HFFc6 (cell line): ENCODE data around the gene DSTN. TPM values are rescaled to one million over a fixed set of nuclear protein-coding genes. Genes with fewer than 3 reads are reported as not detected.

Experiments used
- DNase-seq: peaks from one replicate; pipeline ENCODE4 v3.0.0-alpha.2; 2018
- H3K27ac Mint-ChIP-seq: 2 replicates; pipeline ENCODE4 v1.8.0; 2020; ENCODE audit warnings: mild to moderate bottlenecking, mixed read lengths
- H3K27me3 Mint-ChIP-seq: 2 replicates; pipeline ENCODE4 v1.8.0; 2021; ENCODE audit warnings: mild to moderate bottlenecking, moderate library complexity, mixed read lengths; ENCODE audit not compliant: insufficient read depth
- H3K36me3 Mint-ChIP-seq: 2 replicates; pipeline ENCODE4 v1.8.0; 2021; ENCODE audit warnings: low read depth, mixed read lengths
- H3K4me1 Mint-ChIP-seq: 2 replicates; pipeline ENCODE4 v1.8.0; 2020; ENCODE audit warnings: low read depth, mixed read lengths
- H3K4me3 Mint-ChIP-seq: 2 replicates; pipeline ENCODE4 v1.8.0; 2020; ENCODE audit warnings: mild to moderate bottlenecking, moderate library complexity, mixed read lengths
- H3K9me3 Mint-ChIP-seq: 2 replicates; pipeline ENCODE4 v1.8.0; 2020; ENCODE audit warnings: mild to moderate bottlenecking, mixed read lengths
- total RNA-seq, 6 experiments: library from RNA; stranded (reverse); fragmentation: NEBNext Ultra II Directional; extraction: Animal tissue kit (Norgen Biotek cat#: 25700); gene quantifications; 2 replicates in 1 of 6; 3 replicates in 5 of 6; pipeline ENCODE4 v1.2.3, GENCODE V29; 2021
- TF ChIP-seq, protein P1 (sequence below): fragments of 200-600 bp; sonication (generic); IDR thresholded peaks from 2 replicates; pipeline ENCODE4 v1.5.0; 2021; ENCODE audit warnings: antibody characterized with exemption, mild to moderate bottlenecking

Gene DSTN
- total RNA-seq, 6 experiments from 2014 or later = 497 to 624 (median 521) TPM

DNA sequence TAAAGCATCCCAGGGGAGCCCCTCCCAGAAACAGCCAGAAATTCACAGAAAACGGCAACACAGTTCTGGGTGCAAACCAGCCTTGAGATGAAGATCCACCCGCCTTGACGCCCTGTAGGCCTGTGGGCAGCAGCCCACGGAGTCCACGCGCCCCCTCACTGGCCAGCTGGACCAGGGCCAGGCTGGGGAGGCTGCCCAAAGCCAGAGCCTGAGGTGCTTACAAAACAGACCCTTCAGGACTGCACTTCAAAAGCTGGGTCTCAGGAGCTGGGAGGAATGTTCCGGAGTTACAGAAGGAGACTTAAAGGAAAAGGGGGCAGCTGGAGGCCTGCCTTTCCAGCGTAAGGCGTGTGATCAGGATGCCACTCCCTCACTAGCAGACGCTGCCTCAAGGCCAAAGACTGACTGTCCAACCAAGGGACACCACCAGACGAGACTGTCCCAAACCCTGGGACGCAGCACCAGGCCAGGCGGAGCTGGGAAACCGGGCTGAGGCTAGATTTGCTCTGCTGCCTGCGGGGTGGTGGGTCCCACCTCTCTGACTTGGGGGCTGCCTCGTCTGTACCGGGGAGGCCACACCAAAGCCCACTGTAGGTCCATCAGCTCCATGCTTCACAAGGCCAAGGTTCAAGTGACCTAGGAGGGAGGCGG is 64.1 kb downstream of the DSTN start:
- Mint-ChIP-seq H3K36me3 (peaks cover 30% of the 10 kb centered on the region), H3K4me3 (no peak overlapping the region), H3K27ac (no peak overlapping the region), H3K4me1 (no peaks in the 10 kb centered on the region), H3K27me3 (peaks cover 6% of the 10 kb centered on the region), H3K9me3 (no peaks in the 10 kb centered on the region)
- DNase-seq = no peak
- TF ChIP-seq, protein P1, sequence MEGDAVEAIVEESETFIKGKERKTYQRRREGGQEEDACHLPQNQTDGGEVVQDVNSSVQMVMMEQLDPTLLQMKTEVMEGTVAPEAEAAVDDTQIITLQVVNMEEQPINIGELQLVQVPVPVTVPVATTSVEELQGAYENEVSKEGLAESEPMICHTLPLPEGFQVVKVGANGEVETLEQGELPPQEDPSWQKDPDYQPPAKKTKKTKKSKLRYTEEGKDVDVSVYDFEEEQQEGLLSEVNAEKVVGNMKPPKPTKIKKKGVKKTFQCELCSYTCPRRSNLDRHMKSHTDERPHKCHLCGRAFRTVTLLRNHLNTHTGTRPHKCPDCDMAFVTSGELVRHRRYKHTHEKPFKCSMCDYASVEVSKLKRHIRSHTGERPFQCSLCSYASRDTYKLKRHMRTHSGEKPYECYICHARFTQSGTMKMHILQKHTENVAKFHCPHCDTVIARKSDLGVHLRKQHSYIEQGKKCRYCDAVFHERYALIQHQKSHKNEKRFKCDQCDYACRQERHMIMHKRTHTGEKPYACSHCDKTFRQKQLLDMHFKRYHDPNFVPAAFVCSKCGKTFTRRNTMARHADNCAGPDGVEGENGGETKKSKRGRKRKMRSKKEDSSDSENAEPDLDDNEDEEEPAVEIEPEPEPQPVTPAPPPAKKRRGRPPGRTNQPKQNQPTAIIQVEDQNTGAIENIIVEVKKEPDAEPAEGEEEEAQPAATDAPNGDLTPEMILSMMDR = no peak

- DNase-seq = no peak
- Mint-ChIP-seq H3K4me1 (no peaks in the 10 kb centered on the region), H3K4me3 (no peak overlapping the region), H3K36me3 (peaks cover 31% of the 10 kb centered on the region), H3K27me3 (peaks cover 6% of the 10 kb centered on the region), H3K27ac (no peak overlapping the region), H3K9me3 (no peaks in the 10 kb centered on the region)
- TF ChIP-seq, protein P1 = no peak
These were observed 64.9 kb downstream of the DSTN start for GRCh38 chr20:17634661-17635331.

GRCh38 chr20:17635332-17636244 is 65.7 kb downstream of the DSTN start:
- no peaks in the 10 kb centered on the region for H3K9me3 Mint-ChIP-seq
- peaks cover 6% of the 10 kb centered on the region for H3K27me3 Mint-ChIP-seq
- H3K36me3 Mint-ChIP-seq = peaks cover 31% of the 10 kb centered on the region
- DNase-seq = no peak
- TF ChIP-seq, protein P1 = no peak
- no peak overlapping the region for H3K4me3 Mint-ChIP-seq
- H3K27ac Mint-ChIP-seq = peak overlapping the region; percentile 74
- H3K4me1 Mint-ChIP-seq = no peaks in the 10 kb centered on the region

DNA sequence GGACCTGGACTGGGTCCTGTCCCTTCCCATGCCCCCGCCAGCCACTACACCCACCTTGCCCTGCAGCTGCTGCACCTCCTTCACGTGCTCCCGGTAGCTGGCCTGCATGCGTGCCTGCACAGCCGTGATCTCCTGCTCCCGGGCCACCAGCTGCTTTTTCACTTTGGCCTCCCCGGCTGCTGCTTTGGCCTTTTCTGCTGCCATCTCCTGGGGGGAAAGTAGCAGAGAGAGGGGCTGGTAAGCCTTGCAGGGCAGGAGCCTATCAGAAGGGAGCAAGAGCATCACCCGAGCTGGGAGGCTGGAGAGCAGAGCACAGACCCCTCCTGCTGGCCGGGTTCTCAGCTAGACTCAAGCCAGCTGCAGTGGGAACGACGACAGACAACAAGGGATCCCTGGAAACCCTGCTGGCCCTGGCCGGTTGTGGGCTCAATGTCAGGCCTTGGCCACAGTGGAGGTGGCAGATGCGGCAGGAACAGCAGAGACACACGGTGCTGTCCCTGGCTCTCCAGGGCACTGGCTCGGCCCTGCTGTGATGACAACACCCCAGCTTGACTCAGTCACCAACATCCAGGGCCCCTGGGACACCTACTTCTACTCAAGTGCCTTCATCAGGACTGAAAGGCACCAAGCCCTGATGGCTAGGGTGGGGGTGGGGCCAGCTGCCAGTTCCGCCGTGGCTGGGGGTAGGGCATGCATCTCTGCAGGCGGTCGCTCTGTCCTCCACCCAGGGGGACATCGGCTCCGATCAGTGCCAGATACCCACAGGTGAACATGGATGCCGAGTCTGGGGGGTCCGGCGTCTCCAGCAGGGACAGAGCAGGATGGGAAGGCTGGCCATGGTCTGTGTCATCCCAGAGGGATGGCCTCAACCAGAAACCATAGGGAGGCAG is 66.9 kb downstream of the DSTN start:
- no peaks in the 10 kb centered on the region for H3K4me1 Mint-ChIP-seq
- no peaks in the 10 kb centered on the region for H3K9me3 Mint-ChIP-seq
- TF ChIP-seq, protein P1 = no peak
- no peak overlapping the region; the same call in 1 of the 2 replicates for H3K27ac Mint-ChIP-seq
- peaks cover 28% of the 10 kb centered on the region for H3K36me3 Mint-ChIP-seq
- peaks cover 6% of the 10 kb centered on the region for H3K27me3 Mint-ChIP-seq
- H3K4me3 Mint-ChIP-seq = no peak overlapping the region
- DNase-seq = no peak

GRCh38 chr20:17637413-17637780 is 67.5 kb downstream of the DSTN start:
- H3K4me1 Mint-ChIP-seq = no peaks in the 10 kb centered on the region
- H3K9me3 Mint-ChIP-seq = no peaks in the 10 kb centered on the region
- H3K36me3 Mint-ChIP-seq = peaks cover 24% of the 10 kb centered on the region
- no peak for DNase-seq
- no peak overlapping the region for H3K4me3 Mint-ChIP-seq
- H3K27me3 Mint-ChIP-seq = peaks cover 6% of the 10 kb centered on the region
- no peak overlapping the region for H3K27ac Mint-ChIP-seq
- TF ChIP-seq, protein P1 = no peak
